HG03135 (cell line): ENCODE measurements around the gene SPATC1L.

Source experiments
- ATAC-seq: cut with Tn5 transposase; IDR thresholded peaks from one replicate; pipeline ENCODE4 v1.9.1; 2021; ENCODE audit warnings: mild to moderate bottlenecking, moderate library complexity; ENCODE audit not compliant: unreplicated experiment

Gene SPATC1L

GRCh38 chr21:46137908-46138307, 46.4 kb downstream of the SPATC1L start:
- ATAC-seq = no peak

DNA sequence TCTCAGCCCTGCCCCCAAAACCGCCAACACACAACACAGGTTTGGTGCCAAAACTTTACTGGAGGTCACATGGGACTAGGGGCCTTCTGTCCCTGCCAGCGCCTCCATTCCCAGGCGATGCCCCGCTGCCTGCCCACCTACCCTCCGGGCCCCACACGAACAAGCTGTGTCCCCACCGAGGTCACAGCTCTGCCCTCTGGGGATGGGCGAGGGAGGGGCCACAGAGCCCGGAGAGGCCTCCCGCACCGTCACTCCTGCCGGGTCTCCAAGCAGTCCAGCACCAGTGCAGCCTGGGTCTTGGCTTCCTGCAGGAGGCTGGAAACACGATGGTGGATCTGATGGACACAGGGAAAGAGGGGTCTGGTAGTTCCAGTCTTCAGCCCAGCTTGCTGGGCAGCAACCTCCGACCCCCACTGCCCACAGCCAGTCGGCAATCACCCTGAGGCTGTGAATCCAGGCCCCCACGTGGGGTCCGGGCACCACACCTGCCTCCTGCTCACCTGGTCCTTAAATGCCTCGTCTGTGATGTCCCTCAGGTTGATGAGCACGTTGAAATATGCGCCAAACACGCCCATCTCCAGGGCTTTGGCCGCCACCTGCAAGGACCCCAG, 47.4 kb downstream of the SPATC1L start:
- no peak for ATAC-seq

DNA sequence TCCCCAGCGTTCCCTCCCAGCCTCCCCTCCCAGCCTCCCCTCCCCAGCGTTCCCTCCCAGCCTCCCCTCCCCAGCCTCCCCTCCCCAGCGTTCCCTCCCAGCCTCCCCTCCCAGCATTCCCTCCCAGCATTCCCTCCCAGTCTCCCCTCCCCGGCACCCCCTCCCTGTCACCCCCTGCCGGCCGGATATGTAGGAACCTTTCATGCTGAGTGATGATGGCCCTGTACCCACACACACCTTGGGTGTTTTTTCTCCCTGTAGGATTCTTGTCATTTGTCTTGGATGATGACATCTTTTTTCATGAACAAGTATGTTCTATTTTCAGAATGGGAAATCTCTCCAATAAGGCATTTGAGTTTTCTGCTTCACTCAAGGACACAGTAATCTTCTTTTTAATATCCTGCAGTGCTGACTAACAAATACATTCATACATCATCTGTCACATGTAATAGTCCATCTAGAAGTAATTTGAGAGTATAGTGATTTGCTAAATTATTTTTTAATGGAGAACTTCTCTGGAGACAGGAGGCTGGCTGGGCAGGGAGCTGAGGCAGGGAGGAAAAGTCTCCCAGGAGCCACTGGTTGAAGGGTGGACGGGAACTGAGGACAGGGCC, 48.4 kb downstream of the SPATC1L start:
- no peak for ATAC-seq

GRCh38 chr21:46131838-46132651, 52.2 kb downstream of the SPATC1L start:
- ATAC-seq = no peak

- ATAC-seq = no peak
Observed at GRCh38 chr21:46131588-46131837, 52.7 kb downstream of the SPATC1L start.

- no peak for ATAC-seq
Observed at GRCh38 chr21:46130831-46131587, 53.2 kb downstream of the SPATC1L start.

GRCh38 chr21:46129846-46130651, 54.2 kb downstream of the SPATC1L start:
- no peak for ATAC-seq

DNA sequence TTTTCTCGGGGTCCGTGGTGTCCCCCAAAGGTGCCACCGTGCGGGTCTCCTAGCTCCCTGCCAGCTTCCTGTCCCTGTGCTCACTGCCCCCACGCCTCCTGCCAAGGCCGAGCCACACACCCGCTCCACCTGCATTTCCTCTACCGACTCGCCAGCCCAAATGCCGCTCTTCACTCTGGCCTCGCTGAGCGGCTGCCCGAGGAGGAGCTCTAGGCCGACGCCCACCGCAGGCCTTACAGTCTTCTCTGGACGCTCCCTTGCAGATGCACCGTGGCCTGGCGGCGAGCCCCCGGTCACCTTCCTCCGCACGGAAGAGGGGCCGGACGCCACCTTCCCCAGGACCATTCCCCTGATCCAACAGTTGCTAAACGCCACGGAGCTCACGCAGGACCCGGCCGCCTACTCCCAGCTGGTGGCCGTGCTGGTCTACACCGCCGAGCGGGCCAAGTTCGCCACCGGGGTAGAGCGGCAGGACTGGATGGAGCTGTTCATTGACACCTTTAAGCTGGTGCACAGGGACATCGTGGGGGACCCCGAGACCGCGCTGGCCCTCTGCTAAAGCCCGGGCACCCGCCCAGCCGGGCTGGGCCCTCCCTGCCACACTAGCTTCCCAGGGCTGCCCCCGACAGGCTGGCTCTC, 55.2 kb downstream of the SPATC1L start:
- no peak for ATAC-seq

GRCh38 chr21:46128106-46128932, 55.9 kb downstream of the SPATC1L start:
- ATAC-seq = no peak

GRCh38 chr21:46127239-46128105, 56.8 kb downstream of the SPATC1L start:
- no peak for ATAC-seq

DNA sequence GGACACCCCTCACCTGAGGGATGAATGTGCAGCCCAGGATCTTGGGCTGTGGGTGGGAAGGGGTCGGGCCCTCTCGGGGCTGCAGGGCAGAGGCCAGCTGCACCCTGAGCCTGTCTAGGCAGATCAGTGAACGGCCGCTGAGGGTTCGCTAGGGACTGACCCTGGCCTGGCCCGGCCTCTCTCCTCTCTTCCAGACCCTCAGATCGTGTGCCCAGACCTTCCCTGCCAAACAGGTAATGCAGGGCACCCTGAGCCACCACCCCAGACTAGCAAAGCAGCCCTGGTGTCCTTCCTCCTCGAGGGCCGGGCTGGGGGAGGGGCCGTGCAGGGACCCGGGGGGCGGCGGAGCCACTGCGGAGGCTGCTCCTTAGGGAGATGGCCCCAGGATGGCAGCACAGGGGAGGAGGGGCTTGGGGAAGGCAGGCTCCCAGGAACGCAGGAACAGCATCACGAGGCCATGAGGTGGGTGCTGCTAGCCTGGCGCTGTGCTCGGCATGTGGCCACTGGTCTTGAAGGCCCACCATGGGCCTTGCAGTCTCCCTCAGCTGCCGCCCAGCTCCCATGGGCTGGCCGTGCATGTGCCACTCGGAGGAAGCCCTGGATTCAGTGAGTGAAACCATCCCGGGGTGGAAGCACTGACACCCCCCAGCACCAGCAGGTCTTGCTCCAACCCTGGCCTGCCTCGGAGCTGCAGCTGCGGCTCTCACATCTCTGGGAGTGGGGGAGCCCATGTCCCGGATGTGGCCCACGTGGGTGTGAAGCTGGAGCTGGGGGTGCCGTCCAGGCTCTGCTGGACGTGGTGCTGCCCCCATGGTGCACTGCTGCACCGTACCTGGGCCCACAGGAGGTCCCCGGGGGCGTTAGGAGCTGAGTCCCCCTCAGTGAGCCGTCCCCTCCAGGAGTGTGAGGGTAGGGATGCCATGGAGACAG, 57.7 kb downstream of the SPATC1L start:
- ATAC-seq = no peak

DNA sequence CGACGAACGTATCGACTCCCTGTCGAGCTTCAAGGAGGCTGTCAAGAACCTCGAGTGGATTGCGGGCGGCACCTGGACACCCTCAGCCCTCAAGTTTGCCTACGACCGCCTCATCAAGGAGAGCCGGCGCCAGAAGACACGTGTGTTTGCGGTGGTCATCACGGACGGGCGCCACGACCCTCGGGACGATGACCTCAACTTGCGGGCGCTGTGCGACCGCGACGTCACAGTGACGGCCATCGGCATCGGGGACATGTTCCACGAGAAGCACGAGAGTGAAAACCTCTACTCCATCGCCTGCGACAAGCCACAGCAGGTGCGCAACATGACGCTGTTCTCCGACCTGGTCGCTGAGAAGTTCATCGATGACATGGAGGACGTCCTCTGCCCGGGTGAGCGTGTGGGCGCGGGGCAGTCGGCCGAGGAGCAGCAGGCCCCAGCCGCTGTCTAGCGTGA, 58.4 kb downstream of the SPATC1L start:
- ATAC-seq = no peak

DNA sequence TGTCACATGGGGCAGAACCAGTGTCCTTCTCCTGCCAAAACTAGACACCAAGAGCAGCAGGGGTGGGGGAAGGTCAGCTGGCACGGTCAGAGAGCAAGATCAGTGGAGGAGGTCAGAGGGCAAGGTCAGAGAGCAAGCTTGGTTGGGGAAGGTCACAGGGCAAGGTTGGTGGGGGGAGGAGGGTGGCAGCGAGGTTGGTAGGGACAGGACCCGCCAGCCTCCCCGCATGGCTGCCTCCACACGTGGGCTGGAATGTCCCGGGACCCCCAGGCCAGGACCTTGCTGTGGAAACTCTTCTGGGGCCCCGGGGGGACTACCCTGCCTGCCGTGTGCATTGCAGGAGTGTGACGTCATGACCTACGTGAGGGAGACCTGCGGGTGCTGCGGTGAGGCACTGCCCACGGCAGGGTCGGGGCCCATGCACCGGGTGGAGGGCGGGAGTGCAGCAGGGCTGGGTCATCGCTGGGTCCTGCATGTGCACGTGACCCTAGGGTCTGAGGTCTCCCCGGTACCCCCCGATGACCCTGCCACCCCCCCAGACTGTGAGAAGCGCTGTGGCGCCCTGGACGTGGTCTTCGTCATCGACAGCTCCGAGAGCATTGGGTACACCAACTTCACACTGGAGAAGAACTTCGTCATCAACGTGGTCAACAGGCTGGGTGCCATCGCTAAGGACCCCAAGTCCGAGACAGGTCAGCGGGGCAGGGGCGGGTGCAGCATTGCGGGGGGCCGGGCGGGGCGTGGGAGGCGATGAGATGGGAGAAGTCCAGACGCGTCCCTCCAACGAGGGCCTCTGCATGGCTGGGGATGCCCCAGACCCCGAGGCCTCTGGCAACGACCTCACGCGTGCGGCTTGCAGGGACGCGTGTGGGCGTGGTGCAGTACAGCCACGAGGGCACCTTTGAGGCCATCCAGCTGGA, 59.1 kb downstream of the SPATC1L start:
- ATAC-seq = no peak

DNA sequence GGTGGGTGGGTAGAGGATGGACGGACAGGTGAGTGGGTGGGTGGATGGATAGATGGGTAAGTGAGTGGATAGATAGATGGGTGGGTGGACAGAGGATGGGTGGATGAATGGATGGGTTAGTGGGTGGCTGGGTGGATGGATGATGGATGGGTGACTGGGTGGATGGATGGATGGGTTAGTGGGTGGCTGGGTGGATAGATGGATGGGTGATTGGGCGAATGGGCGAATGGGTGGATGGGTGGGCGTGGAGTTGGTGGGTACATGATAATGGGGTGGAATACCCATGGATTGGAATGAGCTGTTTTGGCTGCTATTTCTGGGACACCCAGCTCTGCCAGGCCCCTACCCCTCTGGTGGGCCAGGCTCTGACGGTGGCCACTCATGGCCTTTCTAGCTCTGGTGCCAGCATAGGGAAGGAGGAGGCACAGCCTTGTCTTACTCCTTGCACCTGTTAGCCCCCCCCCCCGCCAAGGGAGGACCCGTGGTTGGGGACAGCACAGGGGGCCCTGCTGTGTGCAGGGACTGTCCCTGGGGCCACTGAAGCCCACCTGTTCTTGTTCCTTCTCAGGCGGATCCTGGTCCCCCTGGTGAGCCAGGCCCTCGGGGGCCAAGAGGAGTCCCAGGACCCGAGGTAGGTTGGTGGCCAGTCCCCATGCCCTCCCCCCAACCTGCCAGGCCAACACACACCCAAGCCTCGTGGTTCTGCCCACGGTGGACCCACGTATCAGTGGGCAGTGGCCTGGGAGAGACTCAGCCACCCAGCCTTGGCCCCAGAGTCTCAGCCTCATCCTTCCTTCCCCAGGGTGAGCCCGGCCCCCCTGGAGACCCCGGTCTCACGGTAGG, 60.0 kb downstream of the SPATC1L start:
- ATAC-seq = no peak
